ENCODE measurements around the gene METTL3.
"Not testable (repeated sequence)": the region's sequence is repeated elsewhere in the genome, so short reads cannot be mapped to it uniquely, and the experiment has no call there.

METTL3 gene
- 108 to 140 (median 110) reads per million in 4 experiments for total RNA-seq

DNA sequence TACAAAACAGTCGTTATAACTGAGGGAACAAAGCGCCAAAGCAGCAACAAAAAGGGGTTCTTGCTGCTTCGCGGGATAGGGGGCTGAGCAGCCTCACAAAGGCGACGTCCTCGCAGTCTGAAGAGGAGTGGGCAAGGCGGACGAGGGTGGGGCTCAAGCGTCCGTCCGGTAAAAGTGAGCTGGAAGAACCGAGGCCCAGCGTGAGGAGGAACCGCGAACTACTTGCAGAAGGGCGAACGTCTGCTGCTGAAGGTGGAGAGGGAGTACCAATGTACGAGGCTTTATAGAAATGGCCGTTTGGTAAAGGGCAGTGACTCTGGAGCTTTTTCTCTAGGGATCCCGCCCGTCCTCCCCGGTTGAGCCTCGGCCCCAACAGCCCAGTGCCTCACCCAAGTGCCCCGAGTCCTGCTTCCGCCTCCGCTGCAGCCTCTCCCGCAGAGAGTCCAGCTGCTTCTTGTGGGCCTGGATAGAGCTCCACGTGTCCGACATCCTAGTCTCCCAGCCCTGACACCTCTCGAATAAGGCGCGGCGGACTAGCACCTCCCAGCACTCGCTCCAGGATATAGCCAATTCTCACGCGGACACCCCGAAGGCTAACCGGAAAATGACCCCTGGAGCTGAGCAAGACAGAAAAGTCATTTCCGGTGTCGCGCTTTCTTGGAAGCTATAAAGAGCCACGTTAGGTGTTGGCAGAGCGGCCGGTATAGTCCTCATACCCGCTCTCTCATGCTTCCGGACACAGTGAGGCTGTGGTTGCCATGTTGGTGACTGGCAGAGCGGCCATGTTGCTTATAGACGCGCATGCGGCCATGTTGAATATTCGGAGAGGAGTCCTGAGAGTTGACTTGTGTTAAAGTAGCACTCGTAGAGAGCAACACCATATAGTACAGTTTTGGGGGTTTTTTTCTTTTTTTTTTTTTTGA, at the start of gene METTL3:
Gene METTL3, minus strand, starts transcription at position 606 of the 923 bp plus-strand sequence. Its CDS starts 117 bp downstream, at position 489.
- peak; percentile 89 for DNase-seq

DNA sequence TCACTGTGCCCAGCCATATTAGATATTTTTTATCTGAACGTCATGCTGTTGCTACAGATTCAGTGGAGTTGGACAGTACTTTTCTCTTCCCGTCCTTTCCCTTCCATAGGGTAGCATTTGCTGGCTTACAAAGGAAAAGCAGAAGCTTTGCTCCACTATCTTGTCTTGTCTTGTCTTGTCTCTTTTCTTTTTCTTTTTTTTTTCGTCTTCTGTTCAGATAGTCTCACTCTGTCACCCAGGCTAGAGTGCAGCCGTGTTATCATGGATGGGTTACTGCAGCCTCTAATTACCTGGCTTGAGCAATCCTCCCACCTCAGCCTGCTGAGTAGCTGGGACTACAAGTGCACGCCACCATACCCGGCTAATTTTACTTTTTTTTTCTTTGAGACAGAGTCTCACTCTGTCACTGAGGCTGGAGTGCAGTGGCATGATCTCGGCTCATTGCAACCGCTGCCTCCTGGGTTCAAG, 47.6 kb upstream of the METTL3 start:
- no peak for DNase-seq

GRCh38 chr14:21557084-21557901, 46.2 kb upstream of the METTL3 start:
- DNase-seq: peak; percentile 72

- DNase-seq: no peak
These were observed 45.4 kb upstream of the METTL3 start for GRCh38 chr14:21556378-21557083.

GRCh38 chr14:21553266-21553665, 42.1 kb upstream of the METTL3 start:
- no peak for DNase-seq

GRCh38 chr14:21544588-21544987, 33.4 kb upstream of the METTL3 start:
- DNase-seq: not testable (repeated sequence)

- DNase-seq: no peak
These were observed 32.8 kb upstream of the METTL3 start for GRCh38 chr14:21543963-21544362.

- no peak for DNase-seq
These were observed 32.4 kb upstream of the METTL3 start for GRCh38 chr14:21543521-21543960.

GRCh38 chr14:21541413-21542074, 30.4 kb upstream of the METTL3 start:
- DNase-seq: no peak

DNA sequence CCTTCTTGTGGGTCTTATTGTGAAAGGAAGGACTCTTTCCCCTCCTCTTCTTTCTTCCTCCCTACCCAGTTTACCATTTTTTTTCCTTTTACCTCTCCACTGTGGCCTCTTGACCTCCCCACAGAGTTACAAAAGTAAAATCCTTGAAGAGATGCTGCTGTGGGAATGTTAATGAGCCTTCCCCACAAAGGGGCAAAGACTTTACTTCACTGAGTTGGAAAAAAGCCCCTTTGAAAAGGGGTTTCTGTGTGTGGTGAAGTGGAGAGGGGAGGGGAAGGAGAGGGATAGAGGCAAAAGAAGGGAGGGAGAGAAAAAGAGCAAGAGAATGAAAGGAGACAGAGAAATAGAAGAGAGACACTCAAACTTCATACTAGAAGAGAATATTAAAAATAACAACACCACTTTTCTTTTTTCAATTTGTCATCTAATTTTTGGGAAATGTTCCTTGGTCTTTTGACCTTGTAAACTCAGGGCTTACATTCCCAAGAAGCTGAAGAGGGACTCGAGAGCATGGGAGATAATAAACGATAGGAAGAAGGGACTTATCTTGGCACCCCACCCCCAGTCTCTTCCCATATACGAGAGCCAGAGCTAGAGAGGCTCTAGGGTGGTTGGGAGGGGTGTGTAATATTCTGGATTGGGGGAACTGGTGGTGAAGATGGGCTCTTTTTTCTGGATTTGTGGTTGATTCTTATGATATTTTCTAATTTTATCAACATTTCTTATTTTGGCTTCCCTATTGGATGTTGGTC, 28.2 kb upstream of the METTL3 start:
- no peak for DNase-seq

- DNase-seq: no peak
These were observed 25.9 kb upstream of the METTL3 start for GRCh38 chr14:21537090-21537424.

- no peak for DNase-seq
These were observed 25.4 kb upstream of the METTL3 start for GRCh38 chr14:21536418-21537089.

- DNase-seq: no peak
These were observed 24.6 kb upstream of the METTL3 start for GRCh38 chr14:21535545-21536417.

DNA sequence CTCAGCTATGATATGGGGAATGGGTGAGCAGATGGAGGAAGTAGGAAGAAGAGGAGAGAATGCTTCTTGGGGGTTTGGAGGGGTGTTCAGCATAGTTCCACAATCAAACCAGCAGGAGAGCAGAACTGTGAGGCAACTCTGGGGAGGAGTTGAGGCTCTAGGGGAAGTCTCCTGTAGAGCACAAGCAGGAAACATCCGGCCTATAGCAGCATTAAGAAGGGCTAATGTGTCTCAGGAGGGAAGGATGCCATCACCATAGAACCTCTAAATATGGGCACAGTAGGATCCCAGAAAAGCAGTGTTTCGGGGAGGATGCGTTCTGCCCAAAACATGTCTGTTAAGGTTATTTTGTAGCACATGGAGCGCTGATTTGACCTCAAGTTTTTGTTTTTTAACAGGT, 23.4 kb upstream of the METTL3 start:
- no peak for DNase-seq

DNA sequence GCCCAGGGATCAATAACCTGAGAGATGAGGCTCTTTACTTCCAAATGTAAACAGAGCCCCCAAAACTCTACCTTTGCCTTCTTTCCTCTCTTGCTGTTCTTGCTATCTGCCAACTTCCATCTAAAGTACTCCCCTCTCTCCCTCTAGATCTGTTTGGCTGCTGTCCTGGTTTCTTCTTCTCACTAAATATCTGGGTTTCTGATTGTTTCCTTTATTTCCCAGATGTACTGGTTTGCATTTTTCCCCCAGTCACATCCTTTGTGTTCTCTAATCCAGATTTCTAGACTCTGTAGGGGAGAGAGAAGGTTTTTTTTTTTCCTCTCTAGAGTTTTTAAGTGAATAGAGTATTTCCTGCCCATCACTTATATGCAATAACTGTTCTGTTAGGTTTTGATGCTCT, 22.2 kb upstream of the METTL3 start:
- DNase-seq: no peak

GRCh38 chr14:21529515-21529914, 18.4 kb upstream of the METTL3 start:
- DNase-seq: no peak

GRCh38 chr14:21528381-21529348, 17.5 kb upstream of the METTL3 start:
- no peak for DNase-seq

DNA sequence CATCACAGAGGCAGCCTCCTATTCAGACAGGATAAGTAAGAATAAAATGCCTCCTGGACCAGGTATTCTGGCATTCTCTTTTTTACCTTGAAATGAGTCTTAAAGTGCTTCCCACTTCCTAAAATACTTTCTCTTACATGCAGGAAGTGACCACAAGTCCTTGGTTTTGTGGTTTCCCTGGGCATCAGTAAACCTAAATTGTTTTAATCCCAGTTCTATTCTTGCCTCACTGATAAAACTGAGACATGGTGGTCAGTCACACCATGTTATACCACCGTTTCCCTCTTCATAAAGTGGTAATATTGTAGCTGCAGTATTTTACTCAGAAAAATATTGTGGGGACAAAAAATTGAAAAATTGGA, 16.2 kb upstream of the METTL3 start:
- no peak for DNase-seq
